OCI-LY3 (cell line): ENCODE measurements around the gene ID1.

Experiments
- H2AFZ ChIP-seq: fragments of 200-600, 300-600 bp; shearing (Covaris generic); 2 replicates; pipeline ENCODE4 v1.6.0; 2014; ENCODE audit warnings: antibody characterized with exemption, low read depth, low read length
- H3K27ac ChIP-seq: fragments of 200-600, 300-600 bp; sonication (generic); 2 replicates; pipeline ENCODE4 v1.5.1; 2014; ENCODE audit warnings: mild to moderate bottlenecking, low read length, moderate library complexity, mixed read lengths
- H3K27me3 ChIP-seq: fragments of 200-600, 300-600 bp; sonication (generic); 2 replicates; pipeline ENCODE4 v1.6.1; 2014; ENCODE audit warnings: low read depth, low read length, mixed read lengths
- H3K36me3 ChIP-seq: fragments of 200-600, 300-600 bp; sonication (generic); replicated peaks from 2 replicates; pipeline ENCODE3; 2014; ENCODE audit warnings: low read depth, low read length, mixed read lengths
- H3K4me1 ChIP-seq: fragments of 300-600, 200-600 bp; sonication (generic); 2 replicates; pipeline ENCODE4 v1.6.1; 2014; ENCODE audit warnings: low read length, mixed read lengths
- H3K4me2 ChIP-seq: fragments of 200-600, 300-600 bp; sonication (generic); 2 replicates; pipeline ENCODE4 v1.6.1; 2014; ENCODE audit warnings: low read length, mixed read lengths
- H3K4me3 ChIP-seq: fragments of 300-600, 200-600 bp; sonication (generic); 2 replicates; pipeline ENCODE4 v1.5.1; 2014; ENCODE audit warnings: antibody characterized with exemption, mild to moderate bottlenecking, low read length, moderate library complexity
- H3K79me2 ChIP-seq: fragments of 300-600, 200-600 bp; shearing (Covaris generic); 2 replicates; pipeline ENCODE4 v1.6.1; 2014; ENCODE audit warnings: mild to moderate bottlenecking, low read length, mixed read lengths
- H3K9ac ChIP-seq: fragments of 300-600, 200-600 bp; shearing (Covaris generic); 2 replicates; pipeline ENCODE4 v1.6.0; 2014; ENCODE audit warnings: mild to moderate bottlenecking, low read length, moderate library complexity
- H3K9me3 ChIP-seq: fragments of 200-600, 300-600 bp; shearing (Covaris generic); 2 replicates; pipeline ENCODE4 v1.6.1; 2014; ENCODE audit warnings: low read length, mixed read lengths; ENCODE audit not compliant: insufficient read depth
- H4K20me1 ChIP-seq: fragments of 200-600, 300-600 bp; sonication (generic); 2 replicates; pipeline ENCODE4 v1.6.1; 2016; ENCODE audit warnings: low read length, mixed read lengths; ENCODE audit not compliant: insufficient read depth
- CTCF ChIP-seq: fragments of 200-600, 300-600 bp; sonication (generic); IDR thresholded peaks from 2 replicates; pipeline ENCODE4 v1.5.1; 2014; ENCODE audit warnings: antibody characterized with exemption, low read length, low read depth
- EZH2phosphoT487 ChIP-seq: fragments of 200-600 bp; shearing (Covaris generic); IDR thresholded peaks from 2 replicates; pipeline ENCODE4 v1.6.1; 2018; ENCODE audit warnings: antibody characterized with exemption, mixed run types, low read depth

The ID1 gene

GRCh38 chr20:31560746-31561598 is 44.1 kb upstream of the ID1 start:
- no peak overlapping the region for H2AFZ ChIP-seq
- H3K9ac ChIP-seq: no peak overlapping the region
- no peak overlapping the region for H3K27ac ChIP-seq
- no peaks in the 10 kb centered on the region for H3K4me1 ChIP-seq
- H3K36me3 ChIP-seq: peaks cover 65% of the 10 kb centered on the region
- H4K20me1 ChIP-seq: no peaks in the 10 kb centered on the region
- no peaks in the 10 kb centered on the region for H3K79me2 ChIP-seq
- no peak overlapping the region for H3K4me2 ChIP-seq
- H3K9me3 ChIP-seq: no peaks in the 10 kb centered on the region
- TF ChIP-seq CTCF: no peak
- no peaks in the 10 kb centered on the region for H3K27me3 ChIP-seq
- no peak overlapping the region for H3K4me3 ChIP-seq

DNA sequence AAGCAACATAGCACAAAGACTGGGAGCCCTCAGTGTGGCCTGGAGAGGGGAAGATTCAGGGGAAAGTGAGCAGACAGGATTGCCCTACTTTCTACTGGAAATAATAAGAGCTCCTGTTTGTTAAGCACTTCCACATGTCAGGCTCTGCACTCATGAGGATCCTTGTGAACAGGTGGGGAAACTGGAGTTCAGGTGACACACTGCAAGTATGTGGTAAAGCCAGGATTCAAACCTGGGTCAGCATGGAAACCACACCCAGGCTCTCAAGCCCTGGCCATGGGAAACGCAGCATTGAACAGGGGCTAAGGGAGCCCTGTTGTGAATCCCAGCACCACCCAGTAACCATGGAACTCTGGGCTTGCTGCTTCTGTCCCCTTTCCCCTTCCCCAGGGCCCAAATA is 42.8 kb upstream of the ID1 start:
- Histone ChIP-seq H3K36me3 (peaks cover 67% of the 10 kb centered on the region), H3K9me3 (no peaks in the 10 kb centered on the region), H3K4me2 (no peak overlapping the region), H4K20me1 (no peaks in the 10 kb centered on the region), H3K27ac (no peak overlapping the region), H3K4me3 (no peak overlapping the region), H3K9ac (no peak overlapping the region), H3K79me2 (no peaks in the 10 kb centered on the region), H2AFZ (no peak overlapping the region), H3K4me1 (no peaks in the 10 kb centered on the region), H3K27me3 (no peaks in the 10 kb centered on the region)
- TF ChIP-seq CTCF (no peak), EZH2phosphoT487 (no peak)

DNA sequence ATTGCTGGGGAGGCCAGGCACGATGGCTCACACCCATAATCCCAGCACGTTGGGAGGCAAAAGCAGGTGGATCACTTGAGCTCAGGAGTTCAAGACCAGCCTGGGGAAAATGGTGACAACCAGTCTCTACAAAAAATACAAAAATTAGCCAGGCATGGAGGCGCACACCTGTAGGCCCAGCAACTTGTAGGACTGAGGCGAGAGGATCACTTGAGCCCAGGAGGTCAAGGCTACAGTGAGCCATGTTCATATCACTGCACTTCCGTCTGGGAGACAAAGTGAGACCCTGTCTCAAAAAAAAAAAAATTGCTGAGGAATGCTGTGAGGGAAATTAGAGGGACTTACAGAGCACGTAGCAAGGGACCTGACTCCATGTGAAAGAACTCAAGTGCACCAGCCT is 40.8 kb upstream of the ID1 start:
- no peaks in the 10 kb centered on the region for H3K27me3 ChIP-seq
- no peak overlapping the region for H3K27ac ChIP-seq
- H3K9me3 ChIP-seq: no peaks in the 10 kb centered on the region
- H3K9ac ChIP-seq: no peak overlapping the region
- no peak overlapping the region for H2AFZ ChIP-seq
- no peak overlapping the region for H3K4me2 ChIP-seq
- H3K4me1 ChIP-seq: no peaks in the 10 kb centered on the region
- no peak overlapping the region for H3K4me3 ChIP-seq
- no peaks in the 10 kb centered on the region for H4K20me1 ChIP-seq
- H3K36me3 ChIP-seq: peaks cover 67% of the 10 kb centered on the region
- TF ChIP-seq EZH2phosphoT487 (no peak), CTCF (no peak)
- no peaks in the 10 kb centered on the region for H3K79me2 ChIP-seq

- Histone ChIP-seq H3K27ac (no peak overlapping the region), H3K9me3 (no peaks in the 10 kb centered on the region), H4K20me1 (no peaks in the 10 kb centered on the region), H3K9ac (no peak overlapping the region), H3K27me3 (no peaks in the 10 kb centered on the region), H3K4me1 (peaks cover 9% of the 10 kb centered on the region), H2AFZ (no peak overlapping the region), H3K36me3 (peaks cover 56% of the 10 kb centered on the region), H3K79me2 (no peaks in the 10 kb centered on the region), H3K4me3 (no peak overlapping the region), H3K4me2 (no peak overlapping the region)
- TF ChIP-seq EZH2phosphoT487 (no peak), CTCF (no peak)
Observed at GRCh38 chr20:31565699-31566318, 39.3 kb upstream of the ID1 start.
